T-helper 2 cell treated with Interferon-gamma antibody and Interleukin-4, amounts not matched to agents 5 μg/mL and 100 μg/mL, for 36 hours (primary cell): ENCODE measurements around the gene COL4A1.

Source experiments
- DNase-seq: peaks from one replicate; pipeline ENCODE4 v3.0.0; 2021; ENCODE audit warnings: low spot score
- H3K27ac Mint-ChIP-seq: one replicate; pipeline ENCODE4 v1.8.0; 2021; ENCODE audit warnings: mild to moderate bottlenecking, mixed read lengths
- H3K27me3 Mint-ChIP-seq: one replicate; pipeline ENCODE4 v1.8.0; 2021; ENCODE audit warnings: low read depth, mixed read lengths
- H3K36me3 Mint-ChIP-seq: one replicate; pipeline ENCODE4 v1.8.0; 2021; ENCODE audit warnings: low read depth, mixed read lengths
- H3K4me1 Mint-ChIP-seq: one replicate; pipeline ENCODE4 v1.8.0; 2021; ENCODE audit warnings: low read depth, mixed read lengths
- H3K4me3 Mint-ChIP-seq: one replicate; pipeline ENCODE4 v1.8.0; 2022; ENCODE audit warnings: mild to moderate bottlenecking, moderate library complexity, mixed read lengths
- H3K9me3 Mint-ChIP-seq: one replicate; pipeline ENCODE4 v1.8.0; 2021; ENCODE audit warnings: mixed read lengths

The COL4A1 gene

GRCh38 chr13:110336681-110337080, 29.7 kb upstream of the COL4A1 start:
- Mint-ChIP-seq H3K36me3 (no peaks in the 10 kb centered on the region), H3K4me1 (peaks cover 20% of the 10 kb centered on the region), H3K9me3 (no peaks in the 10 kb centered on the region), H3K27me3 (peaks cover 19% of the 10 kb centered on the region), H3K27ac (no peak overlapping the region), H3K4me3 (no peak overlapping the region)
- no peak for DNase-seq

- Mint-ChIP-seq H3K4me3 (no peak overlapping the region), H3K9me3 (no peaks in the 10 kb centered on the region), H3K27me3 (peaks cover 16% of the 10 kb centered on the region), H3K36me3 (no peaks in the 10 kb centered on the region), H3K27ac (no peak overlapping the region), H3K4me1 (peaks cover 15% of the 10 kb centered on the region)
- DNase-seq, result no peak
Measured at GRCh38 chr13:110336108-110336507, 29.2 kb upstream of the COL4A1 start.

GRCh38 chr13:110334841-110335490, 28.0 kb upstream of the COL4A1 start:
- peaks cover 5% of the 10 kb centered on the region for H3K4me1 Mint-ChIP-seq
- peaks cover 6% of the 10 kb centered on the region for H3K27me3 Mint-ChIP-seq
- H3K9me3 Mint-ChIP-seq, result no peaks in the 10 kb centered on the region
- H3K4me3 Mint-ChIP-seq, result no peak overlapping the region
- no peaks in the 10 kb centered on the region for H3K36me3 Mint-ChIP-seq
- no peak overlapping the region for H3K27ac Mint-ChIP-seq
- no peak for DNase-seq

GRCh38 chr13:110334256-110334655, 27.3 kb upstream of the COL4A1 start:
- H3K4me1 Mint-ChIP-seq, result peaks cover 5% of the 10 kb centered on the region
- DNase-seq, result no peak
- H3K4me3 Mint-ChIP-seq, result no peak overlapping the region
- no peak overlapping the region for H3K27ac Mint-ChIP-seq
- no peaks in the 10 kb centered on the region for H3K36me3 Mint-ChIP-seq
- H3K27me3 Mint-ChIP-seq, result peaks cover 6% of the 10 kb centered on the region
- H3K9me3 Mint-ChIP-seq, result no peaks in the 10 kb centered on the region

- H3K9me3 Mint-ChIP-seq, result no peaks in the 10 kb centered on the region
- no peak overlapping the region for H3K27ac Mint-ChIP-seq
- no peak for DNase-seq
- peaks cover 6% of the 10 kb centered on the region for H3K27me3 Mint-ChIP-seq
- peaks cover 2% of the 10 kb centered on the region for H3K4me1 Mint-ChIP-seq
- H3K36me3 Mint-ChIP-seq, result no peaks in the 10 kb centered on the region
- no peak overlapping the region for H3K4me3 Mint-ChIP-seq
Measured at GRCh38 chr13:110333837-110334236, 26.9 kb upstream of the COL4A1 start.

- no peaks in the 10 kb centered on the region for H3K9me3 Mint-ChIP-seq
- no peaks in the 10 kb centered on the region for H3K36me3 Mint-ChIP-seq
- peaks cover 6% of the 10 kb centered on the region for H3K27me3 Mint-ChIP-seq
- H3K4me1 Mint-ChIP-seq, result no peaks in the 10 kb centered on the region
- H3K27ac Mint-ChIP-seq, result no peak overlapping the region
- DNase-seq, result no peak
- no peak overlapping the region for H3K4me3 Mint-ChIP-seq
Measured at GRCh38 chr13:110332750-110333149, 25.8 kb upstream of the COL4A1 start.

GRCh38 chr13:110331362-110331761, 24.4 kb upstream of the COL4A1 start:
- Mint-ChIP-seq H3K4me3 (no peak overlapping the region), H3K27me3 (peaks cover 14% of the 10 kb centered on the region), H3K36me3 (no peaks in the 10 kb centered on the region), H3K4me1 (no peaks in the 10 kb centered on the region), H3K27ac (no peak overlapping the region), H3K9me3 (no peaks in the 10 kb centered on the region)
- DNase-seq, result no peak

GRCh38 chr13:110330491-110331011, 23.6 kb upstream of the COL4A1 start:
- no peak overlapping the region for H3K4me3 Mint-ChIP-seq
- H3K4me1 Mint-ChIP-seq, result no peaks in the 10 kb centered on the region
- H3K27me3 Mint-ChIP-seq, result peaks cover 14% of the 10 kb centered on the region
- DNase-seq, result no peak
- H3K27ac Mint-ChIP-seq, result no peak overlapping the region
- no peaks in the 10 kb centered on the region for H3K36me3 Mint-ChIP-seq
- no peaks in the 10 kb centered on the region for H3K9me3 Mint-ChIP-seq

GRCh38 chr13:110329798-110330461, 23.0 kb upstream of the COL4A1 start:
- Mint-ChIP-seq H3K36me3 (no peaks in the 10 kb centered on the region), H3K9me3 (no peaks in the 10 kb centered on the region), H3K27ac (no peak overlapping the region), H3K27me3 (peaks cover 14% of the 10 kb centered on the region), H3K4me1 (no peaks in the 10 kb centered on the region), H3K4me3 (no peak overlapping the region)
- no peak for DNase-seq

- no peak for DNase-seq
- H3K27me3 Mint-ChIP-seq, result peaks cover 18% of the 10 kb centered on the region
- H3K36me3 Mint-ChIP-seq, result no peaks in the 10 kb centered on the region
Measured at GRCh38 chr13:110329258-110329657, 22.3 kb upstream of the COL4A1 start.

GRCh38 chr13:110328573-110328972, 21.6 kb upstream of the COL4A1 start:
- H3K36me3 Mint-ChIP-seq, result no peaks in the 10 kb centered on the region
- no peak overlapping the region for H3K27ac Mint-ChIP-seq
- no peaks in the 10 kb centered on the region for H3K9me3 Mint-ChIP-seq
- H3K4me1 Mint-ChIP-seq, result no peaks in the 10 kb centered on the region
- H3K4me3 Mint-ChIP-seq, result no peak overlapping the region
- no peak for DNase-seq
- peaks cover 20% of the 10 kb centered on the region for H3K27me3 Mint-ChIP-seq

More at GRCh38 chr13:110329258-110329657, 22.3 kb upstream of the COL4A1 start:
- H3K4me1 Mint-ChIP-seq, result no peaks in the 10 kb centered on the region
- H3K27ac Mint-ChIP-seq, result no peak overlapping the region
- no peak overlapping the region for H3K4me3 Mint-ChIP-seq
- no peaks in the 10 kb centered on the region for H3K9me3 Mint-ChIP-seq

- no peaks in the 10 kb centered on the region for H3K4me1 Mint-ChIP-seq
- DNase-seq, result no peak
- H3K9me3 Mint-ChIP-seq, result no peaks in the 10 kb centered on the region
- no peaks in the 10 kb centered on the region for H3K36me3 Mint-ChIP-seq
- H3K27ac Mint-ChIP-seq, result no peak overlapping the region
- H3K4me3 Mint-ChIP-seq, result no peak overlapping the region
- peaks cover 20% of the 10 kb centered on the region for H3K27me3 Mint-ChIP-seq
Measured at GRCh38 chr13:110327051-110327721, 20.2 kb upstream of the COL4A1 start.

- DNase-seq, result no peak
- Mint-ChIP-seq H3K4me3 (no peak overlapping the region), H3K27me3 (peaks cover 18% of the 10 kb centered on the region), H3K4me1 (no peaks in the 10 kb centered on the region), H3K36me3 (no peaks in the 10 kb centered on the region), H3K9me3 (no peaks in the 10 kb centered on the region), H3K27ac (no peak overlapping the region)
Measured at GRCh38 chr13:110326263-110326904, 19.4 kb upstream of the COL4A1 start.
